ENCODE results near the gene EHMT1. TPM values are rescaled to one million over a fixed set of nuclear protein-coding genes. Genes with fewer than 3 reads are reported as not detected.

The EHMT1 gene
- polyA plus RNA-seq, 1 donor from 2014 or later: 39.1 TPM

GRCh38 chr9:137689745-137690529 is 71.1 kb downstream of the EHMT1 start:
- H3K36me3 Mint-ChIP-seq: peaks cover 5% of the 10 kb centered on the region
- H3K27me3 Mint-ChIP-seq: no peaks in the 10 kb centered on the region
- peak overlapping the region in 2 of 3 donors; percentile 18 to 78 for H3K27ac Mint-ChIP-seq
- no peaks in the 10 kb centered on the region for H3K9me3 Mint-ChIP-seq
- H3K4me3 Mint-ChIP-seq: peak overlapping the region in 2 of 4 donors; percentile 20 to 74
- H3K4me1 Mint-ChIP-seq: peaks cover 42 to 54% (median 54%) of the 10 kb centered on the region in 3 donors

DNA sequence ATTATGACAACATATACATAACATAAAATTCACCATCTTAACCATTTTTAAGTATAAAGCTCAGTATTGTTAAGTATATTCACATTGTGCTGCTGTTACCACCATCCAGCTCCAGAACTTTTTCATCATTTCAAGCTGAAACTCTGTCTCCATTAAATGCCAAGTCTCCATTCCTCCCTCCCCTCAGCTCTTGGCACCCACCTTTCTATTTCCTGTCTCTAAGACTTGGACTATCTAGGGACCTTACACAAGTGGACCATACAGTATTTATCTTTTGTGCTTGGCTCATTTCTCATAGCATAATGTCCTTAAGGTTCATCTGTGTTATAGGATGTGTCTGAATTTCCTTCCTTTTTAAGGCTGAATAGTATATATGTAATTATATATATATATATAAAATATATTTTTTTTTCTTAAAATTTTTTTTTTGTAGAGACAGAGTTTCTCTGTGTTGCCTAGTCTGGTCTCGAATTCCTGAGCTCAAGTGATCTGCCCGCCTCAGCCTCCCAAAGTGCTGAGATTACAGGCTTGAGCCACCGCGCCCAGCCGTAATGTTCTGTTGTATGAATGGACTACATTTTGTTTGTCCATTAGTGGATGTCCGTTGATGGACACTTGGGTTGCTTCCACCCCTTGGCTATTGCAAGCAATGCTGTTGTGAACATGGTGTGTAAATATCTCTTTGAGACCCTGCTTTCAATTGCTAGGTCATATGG is 72.3 kb downstream of the EHMT1 start:
- peak overlapping the region in 3 of 4 donors; percentile 6 to 84 (median 83) for H3K4me3 Mint-ChIP-seq
- H3K27me3 Mint-ChIP-seq: peaks cover 1% of the 10 kb centered on the region
- peak overlapping the region in 1 of 3 donors; percentile 83 for H3K27ac Mint-ChIP-seq
- peaks cover 5% of the 10 kb centered on the region for H3K36me3 Mint-ChIP-seq
- no peaks in the 10 kb centered on the region for H3K9me3 Mint-ChIP-seq
- peaks cover 37 to 54% (median 51%) of the 10 kb centered on the region in 3 donors for H3K4me1 Mint-ChIP-seq

GRCh38 chr9:137691646-137692351 is 73.0 kb downstream of the EHMT1 start:
- H3K36me3 Mint-ChIP-seq: peaks cover 5% of the 10 kb centered on the region
- no peaks in the 10 kb centered on the region for H3K9me3 Mint-ChIP-seq
- H3K4me3 Mint-ChIP-seq: peak overlapping the region; percentile 6 to 84 (median 70)
- peak overlapping the region; percentile 9 to 83 (median 79) for H3K27ac Mint-ChIP-seq
- peaks cover 36 to 57% (median 54%) of the 10 kb centered on the region in 3 donors for H3K4me1 Mint-ChIP-seq
- peaks cover 1% of the 10 kb centered on the region for H3K27me3 Mint-ChIP-seq

GRCh38 chr9:137694236-137694959 is 75.6 kb downstream of the EHMT1 start:
- peak overlapping the region in 1 of 4 donors; percentile 57 for H3K4me3 Mint-ChIP-seq
- H3K27ac Mint-ChIP-seq: no peak overlapping the region
- no peaks in the 10 kb centered on the region for H3K9me3 Mint-ChIP-seq
- peaks cover 7% of the 10 kb centered on the region for H3K36me3 Mint-ChIP-seq
- peaks cover 1% of the 10 kb centered on the region for H3K27me3 Mint-ChIP-seq
- H3K4me1 Mint-ChIP-seq: peaks cover 32 to 47% (median 40%) of the 10 kb centered on the region in 3 donors

GRCh38 chr9:137694962-137695875 is 76.4 kb downstream of the EHMT1 start:
- peak overlapping the region in 2 of 4 donors; percentile 45 to 57 for H3K4me3 Mint-ChIP-seq
- peaks cover 1% of the 10 kb centered on the region for H3K27me3 Mint-ChIP-seq
- H3K9me3 Mint-ChIP-seq: no peaks in the 10 kb centered on the region
- peaks cover 27 to 42% (median 35%) of the 10 kb centered on the region in 3 donors for H3K4me1 Mint-ChIP-seq
- peak overlapping the region; percentile 7 to 65 (median 15) for H3K27ac Mint-ChIP-seq
- H3K36me3 Mint-ChIP-seq: peaks cover 7% of the 10 kb centered on the region

DNA sequence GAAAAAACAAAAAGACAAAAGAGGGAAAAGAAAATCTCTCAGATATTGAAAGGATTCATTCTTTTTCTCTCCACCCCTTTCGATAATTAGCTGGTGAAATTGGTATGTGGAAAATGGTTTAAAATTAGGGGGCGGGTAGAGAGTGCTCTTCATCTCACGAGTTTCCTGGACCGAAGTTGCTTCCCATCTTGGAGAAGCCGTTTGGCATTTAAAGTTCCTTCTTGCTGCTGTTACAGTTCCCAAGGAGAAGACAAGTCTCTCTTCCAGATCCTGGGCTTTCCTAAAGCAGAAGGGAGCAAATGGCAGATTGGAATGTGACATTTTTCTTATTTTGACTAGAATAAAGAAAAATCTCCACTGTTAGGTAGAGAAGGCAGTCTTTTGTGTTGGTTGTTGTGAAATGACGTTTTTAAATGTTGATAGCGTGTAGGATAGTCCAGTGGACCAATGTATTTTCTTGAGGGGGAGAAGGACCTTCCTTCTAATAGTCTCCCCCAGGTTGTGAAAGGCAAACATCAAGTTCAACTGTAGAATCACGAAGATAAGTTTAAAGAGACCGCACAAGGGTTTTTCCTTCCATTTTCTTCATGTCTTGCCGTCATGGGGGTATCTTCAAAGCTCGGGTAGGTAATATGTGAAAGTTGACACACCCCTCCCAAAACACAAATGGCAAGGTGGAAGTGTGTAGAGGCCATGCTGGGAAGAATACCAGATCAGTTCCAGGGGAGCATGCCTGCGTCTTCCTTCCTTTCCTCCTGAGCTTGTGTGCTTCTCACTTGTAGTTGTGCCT is 77.5 kb downstream of the EHMT1 start:
- H3K27me3 Mint-ChIP-seq: peaks cover 1% of the 10 kb centered on the region
- H3K4me1 Mint-ChIP-seq: peaks cover 28 to 38% (median 32%) of the 10 kb centered on the region in 3 donors
- H3K9me3 Mint-ChIP-seq: no peaks in the 10 kb centered on the region
- no peak overlapping the region for H3K27ac Mint-ChIP-seq
- H3K4me3 Mint-ChIP-seq: no peak overlapping the region
- peaks cover 5% of the 10 kb centered on the region for H3K36me3 Mint-ChIP-seq

DNA sequence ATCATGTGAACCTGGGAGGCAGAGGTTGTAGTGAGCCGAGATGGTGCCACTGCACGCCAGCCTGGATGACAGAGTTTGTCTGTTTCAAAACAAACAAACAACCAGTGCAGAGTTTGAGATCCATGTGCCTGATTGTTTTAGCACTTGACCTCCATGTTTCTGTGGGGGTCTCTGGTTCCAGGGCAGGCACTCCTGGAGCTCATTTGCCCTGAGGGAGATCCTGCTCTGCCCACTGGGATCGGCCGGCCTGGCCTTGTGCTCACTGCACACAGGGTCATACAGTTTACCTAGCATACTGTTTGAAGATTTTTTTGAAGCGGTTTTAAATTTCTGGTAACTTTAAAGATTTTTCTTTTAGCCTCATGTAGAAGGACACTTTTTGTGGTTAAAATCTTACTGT is 78.4 kb downstream of the EHMT1 start:
- Mint-ChIP-seq H3K9me3 (peaks cover 0 to 1% (median 0%) of the 10 kb centered on the region in 3 donors), H3K4me1 (peaks cover 20 to 32% (median 25%) of the 10 kb centered on the region in 3 donors), H3K27me3 (peaks cover 1% of the 10 kb centered on the region), H3K4me3 (no peak overlapping the region), H3K27ac (peak overlapping the region in 1 of 3 donors; percentile 44), H3K36me3 (peaks cover 2% of the 10 kb centered on the region)

GRCh38 chr9:137697832-137698231 is 79.0 kb downstream of the EHMT1 start:
- Mint-ChIP-seq H3K27ac (peak overlapping the region in 2 of 3 donors; percentile 26 to 44), H3K9me3 (peaks cover 0 to 1% (median 0%) of the 10 kb centered on the region in 3 donors), H3K4me1 (peaks cover 16 to 27% (median 22%) of the 10 kb centered on the region in 3 donors), H3K36me3 (peaks cover 2% of the 10 kb centered on the region), H3K4me3 (no peak overlapping the region), H3K27me3 (peaks cover 1% of the 10 kb centered on the region)

DNA sequence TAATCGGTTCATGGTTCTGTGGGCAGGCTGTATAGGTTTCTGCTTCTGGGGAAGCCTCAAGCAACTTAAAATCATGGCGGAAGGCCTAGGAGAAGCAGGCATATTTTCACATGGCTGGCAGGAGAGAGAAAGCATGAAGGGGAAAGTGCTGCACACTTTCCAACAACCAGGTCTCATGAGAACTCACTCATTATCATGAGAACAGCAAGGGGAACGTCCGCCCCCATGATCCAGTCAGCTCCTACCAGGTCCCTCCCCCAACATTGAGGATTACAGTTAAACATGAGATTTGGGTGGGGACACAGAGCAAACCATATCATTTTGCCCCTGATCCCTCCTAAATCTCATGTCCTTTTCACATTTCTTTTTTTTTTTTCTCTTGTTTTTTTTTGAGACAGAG is 82.1 kb downstream of the EHMT1 start:
- Mint-ChIP-seq H3K9me3 (peaks cover 5 to 7% (median 6%) of the 10 kb centered on the region in 3 donors), H3K27me3 (no peaks in the 10 kb centered on the region), H3K27ac (no peak overlapping the region), H3K36me3 (peaks cover 7% of the 10 kb centered on the region), H3K4me3 (no peak overlapping the region), H3K4me1 (peaks cover 12 to 30% (median 28%) of the 10 kb centered on the region in 3 donors)

- H3K4me3 Mint-ChIP-seq: no peak overlapping the region
- peaks cover 21 to 31% (median 28%) of the 10 kb centered on the region in 3 donors for H3K4me1 Mint-ChIP-seq
- peak overlapping the region in 1 of 3 donors; percentile 56 for H3K27ac Mint-ChIP-seq
- H3K36me3 Mint-ChIP-seq: peaks cover 7% of the 10 kb centered on the region
- no peaks in the 10 kb centered on the region for H3K27me3 Mint-ChIP-seq
- H3K9me3 Mint-ChIP-seq: peaks cover 5 to 7% (median 6%) of the 10 kb centered on the region in 3 donors
Measured at GRCh38 chr9:137702615-137703379, 84.0 kb downstream of the EHMT1 start.

GRCh38 chr9:137703842-137704508 is 85.2 kb downstream of the EHMT1 start:
- Mint-ChIP-seq H3K4me1 (peaks cover 30 to 36% (median 34%) of the 10 kb centered on the region in 3 donors), H3K36me3 (peaks cover 6% of the 10 kb centered on the region), H3K4me3 (peak overlapping the region in 2 of 4 donors; percentile 4 to 43), H3K9me3 (peaks cover 5 to 7% (median 6%) of the 10 kb centered on the region in 3 donors), H3K27ac (peak overlapping the region in 1 of 3 donors; percentile 5), H3K27me3 (no peaks in the 10 kb centered on the region)

DNA sequence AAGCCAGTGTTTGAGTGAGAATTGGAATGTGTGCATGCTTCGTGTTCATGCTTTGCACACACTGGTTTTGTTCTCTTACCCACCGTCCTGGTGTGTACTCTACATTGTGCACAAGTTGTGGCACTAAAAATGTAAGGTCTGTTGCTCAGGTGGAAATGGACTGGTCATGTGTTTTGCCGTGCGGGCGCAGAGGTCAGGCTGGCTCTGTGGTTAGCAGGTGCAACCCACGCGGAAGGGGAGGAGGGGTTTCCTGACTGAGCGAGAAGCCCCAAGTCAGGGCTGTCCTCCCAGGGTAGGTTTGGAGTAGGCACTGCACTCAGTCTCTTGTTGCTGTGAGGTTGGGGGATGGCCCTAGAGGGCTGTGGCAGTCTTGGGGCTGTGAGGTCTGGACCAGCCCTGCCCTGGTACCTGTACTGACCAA is 86.6 kb downstream of the EHMT1 start:
- Mint-ChIP-seq H3K9me3 (peaks cover 5 to 7% (median 6%) of the 10 kb centered on the region in 3 donors), H3K27ac (peak overlapping the region in 2 of 3 donors; percentile 82 to 91), H3K4me1 (peaks cover 33 to 36% (median 35%) of the 10 kb centered on the region in 3 donors), H3K36me3 (peaks cover 7% of the 10 kb centered on the region), H3K27me3 (no peaks in the 10 kb centered on the region), H3K4me3 (peak overlapping the region; percentile 62 to 84 (median 72))
